HG02623 (cell line): ENCODE data around the gene ITGB4.
"Not testable (repeated sequence)": the region's sequence is repeated elsewhere in the genome, so short reads cannot be mapped to it uniquely, and the experiment has no call there.

Experiments
- ATAC-seq: cut with Tn5 transposase; IDR thresholded peaks from one replicate; pipeline ENCODE4 v1.9.1; 2021; ENCODE audit warnings: moderate library complexity; ENCODE audit not compliant: unreplicated experiment

The ITGB4 gene

GRCh38 chr17:75752802-75753513 is 31.7 kb downstream of the ITGB4 start:
- ATAC-seq, result no peak

- peak; percentile 65 for ATAC-seq
Measured at GRCh38 chr17:75753514-75754377, 32.5 kb downstream of the ITGB4 start.

DNA sequence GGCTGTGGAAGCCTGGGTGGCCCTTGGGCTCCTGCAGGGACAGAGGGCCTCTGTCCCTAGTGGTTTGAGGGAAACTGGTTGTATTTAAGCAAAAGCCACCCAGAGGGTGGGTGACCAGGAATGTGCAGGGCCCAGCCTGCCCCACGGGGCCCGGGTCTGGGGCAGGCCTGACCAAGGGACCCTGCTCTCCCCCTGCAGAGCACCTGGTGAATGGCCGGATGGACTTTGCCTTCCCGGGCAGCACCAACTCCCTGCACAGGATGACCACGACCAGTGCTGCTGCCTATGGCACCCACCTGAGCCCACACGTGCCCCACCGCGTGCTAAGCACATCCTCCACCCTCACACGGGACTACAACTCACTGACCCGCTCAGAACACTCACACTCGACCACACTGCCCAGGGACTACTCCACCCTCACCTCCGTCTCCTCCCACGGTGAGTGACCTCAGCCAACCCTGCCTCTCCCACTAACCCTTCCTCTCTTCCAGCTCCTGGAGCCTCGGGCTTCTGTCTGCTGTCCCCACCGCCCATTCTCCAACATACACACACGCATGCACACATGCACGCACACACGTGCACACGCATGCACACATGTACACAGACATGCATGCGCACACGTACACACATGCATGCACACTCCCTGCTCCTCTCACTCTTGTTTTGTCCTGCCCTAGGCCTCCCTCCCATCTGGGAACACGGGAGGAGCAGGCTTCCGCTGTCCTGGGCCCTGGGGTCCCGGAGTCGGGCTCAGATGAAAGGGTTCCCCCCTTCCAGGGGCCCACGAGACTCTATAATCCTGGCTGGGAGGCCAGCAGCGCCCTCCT is 33.3 kb downstream of the ITGB4 start:
- no peak for ATAC-seq

- no peak for ATAC-seq
Measured at GRCh38 chr17:75755205-75755901, 34.1 kb downstream of the ITGB4 start.

GRCh38 chr17:75755990-75756389 is 34.7 kb downstream of the ITGB4 start:
- ATAC-seq, result no peak

- no peak for ATAC-seq
Measured at GRCh38 chr17:75756451-75757085, 35.3 kb downstream of the ITGB4 start.

DNA sequence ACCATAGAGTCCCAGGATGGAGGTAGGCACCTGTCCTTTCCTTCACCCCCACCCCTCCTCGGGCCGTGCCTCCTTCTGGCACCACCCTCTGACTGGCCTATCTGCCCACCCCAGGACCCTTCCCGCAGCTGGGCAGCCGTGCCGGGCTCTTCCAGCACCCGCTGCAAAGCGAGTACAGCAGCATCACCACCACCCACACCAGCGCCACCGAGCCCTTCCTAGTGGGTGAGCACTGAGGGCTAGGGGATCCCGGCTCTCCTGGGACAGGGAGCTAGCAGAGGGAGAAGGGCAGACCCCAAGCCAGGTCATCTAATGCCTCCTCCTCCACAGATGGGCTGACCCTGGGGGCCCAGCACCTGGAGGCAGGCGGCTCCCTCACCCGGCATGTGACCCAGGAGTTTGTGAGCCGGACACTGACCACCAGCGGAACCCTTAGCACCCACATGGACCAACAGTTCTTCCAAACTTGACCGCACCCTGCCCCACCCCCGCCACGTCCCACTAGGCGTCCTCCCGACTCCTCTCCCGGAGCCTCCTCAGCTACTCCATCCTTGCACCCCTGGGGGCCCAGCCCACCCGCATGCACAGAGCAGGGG is 35.9 kb downstream of the ITGB4 start:
- no peak for ATAC-seq

- no peak for ATAC-seq
Measured at GRCh38 chr17:75758131-75758905, 37.1 kb downstream of the ITGB4 start.

GRCh38 chr17:75759457-75759856 is 38.2 kb downstream of the ITGB4 start:
- no peak for ATAC-seq

DNA sequence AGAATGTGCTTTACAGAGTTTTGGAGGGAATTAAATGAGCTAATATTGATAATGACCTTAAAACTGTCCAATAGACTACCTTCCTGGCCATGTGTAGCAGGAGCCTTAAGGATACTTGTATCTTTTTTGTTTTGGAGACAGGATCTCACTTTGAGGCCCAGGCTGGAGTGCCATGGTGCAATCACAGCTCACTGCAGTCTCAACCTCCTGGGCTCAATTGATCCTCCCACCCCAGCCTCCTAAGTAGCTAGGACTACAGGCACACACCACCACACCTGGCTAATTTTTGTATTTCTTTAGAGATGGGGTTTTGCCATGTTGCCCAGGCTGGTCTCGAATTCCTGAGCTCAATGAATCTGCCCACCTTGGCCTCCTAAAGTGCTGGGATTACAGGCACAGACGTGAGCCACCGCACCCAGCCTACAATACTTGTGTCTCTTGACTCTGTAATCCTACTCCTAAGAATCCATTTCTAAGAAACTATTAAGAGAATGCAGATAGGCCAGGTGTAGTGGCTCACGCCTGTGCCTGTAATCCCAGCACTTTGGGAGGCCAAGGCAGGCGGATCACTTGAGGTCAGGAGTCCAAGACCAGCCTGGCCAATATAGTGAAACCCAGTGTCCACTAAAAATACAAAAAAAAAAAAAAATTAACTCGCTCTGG is 38.9 kb downstream of the ITGB4 start:
- not testable (repeated sequence) for ATAC-seq

- ATAC-seq, result no peak
Measured at GRCh38 chr17:75762513-75763268, 41.4 kb downstream of the ITGB4 start.

DNA sequence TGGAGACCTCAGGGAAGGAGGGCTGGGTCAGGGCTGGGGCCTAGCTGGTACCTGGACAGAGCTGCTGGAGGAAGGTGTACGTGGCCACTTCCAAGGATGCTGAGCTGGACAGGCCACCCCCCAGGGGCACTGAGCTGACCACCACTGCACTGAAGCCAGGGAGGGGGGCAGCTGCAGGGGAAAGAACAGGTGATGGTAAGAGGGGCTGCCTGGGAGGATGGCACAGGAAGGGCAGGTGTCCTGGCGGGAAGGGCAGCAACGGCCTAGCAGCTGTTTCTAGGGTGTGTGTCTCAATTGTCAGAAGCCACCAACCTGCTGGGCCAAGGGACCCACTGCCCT is 42.0 kb downstream of the ITGB4 start:
- no peak for ATAC-seq

- no peak for ATAC-seq
Measured at GRCh38 chr17:75763613-75764416, 42.6 kb downstream of the ITGB4 start.

DNA sequence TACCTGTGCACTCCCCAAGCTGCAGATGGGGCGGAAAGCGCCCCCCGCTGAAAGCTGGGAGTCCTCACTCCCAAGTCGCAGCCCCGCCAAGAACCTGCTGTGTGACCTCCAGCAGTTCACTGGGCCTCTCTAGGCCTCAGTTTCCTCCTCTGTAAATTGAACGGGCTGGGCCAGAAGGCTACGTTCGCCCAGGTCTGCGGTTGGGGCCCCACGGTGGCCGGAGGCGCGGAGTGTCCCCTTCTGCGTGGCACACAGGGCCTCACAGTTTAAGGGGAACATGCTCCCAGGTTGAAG is 43.1 kb downstream of the ITGB4 start:
- ATAC-seq, result no peak

- peak; percentile 74 for ATAC-seq
Measured at GRCh38 chr17:75764711-75765421, 43.6 kb downstream of the ITGB4 start, which contains the start of gene GALK1. GALK1 (minus strand) TSS chr17:75765192; CDS start chr17:75765136, 56 bp downstream.

DNA sequence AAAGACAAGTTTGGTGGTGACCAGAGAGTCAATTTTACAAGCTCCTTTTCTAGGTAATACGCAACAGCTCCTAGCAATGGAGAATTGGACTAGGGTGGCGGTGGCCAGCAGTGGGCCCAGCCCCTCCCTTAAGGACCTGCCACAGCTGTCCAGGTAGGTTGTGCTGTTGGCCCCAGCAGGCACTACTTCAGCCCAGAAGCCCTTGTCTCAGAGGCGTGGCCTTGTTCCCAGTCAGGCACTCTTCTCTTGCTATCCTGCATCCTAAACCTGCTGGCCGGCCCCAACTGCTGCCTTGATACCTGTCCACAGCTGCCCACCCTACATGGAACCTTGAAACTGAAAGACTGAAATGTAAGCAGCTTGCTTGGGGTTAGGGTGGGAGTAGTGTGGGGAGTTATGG is 44.7 kb downstream of the ITGB4 start:
- no peak for ATAC-seq

DNA sequence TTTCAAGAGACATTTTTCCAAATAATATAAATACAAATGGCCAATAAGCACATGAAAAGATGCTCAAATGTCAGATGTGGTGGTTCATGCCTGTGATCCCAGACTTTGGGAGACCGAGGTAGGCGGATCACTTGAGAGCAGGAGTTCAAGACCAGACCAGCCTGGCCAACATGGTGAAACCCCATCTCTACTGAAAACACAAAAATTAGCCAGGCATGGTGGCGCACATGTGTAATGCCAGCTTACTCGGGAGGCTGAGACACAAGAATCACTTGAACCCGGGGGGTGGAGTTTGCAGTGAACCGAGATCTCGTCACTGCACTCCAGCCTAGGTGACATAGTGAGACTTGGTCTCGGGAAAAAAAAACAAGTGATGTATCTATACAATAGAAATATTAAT is 46.6 kb downstream of the ITGB4 start:
- no peak for ATAC-seq
